Endothelial cell (in vitro differentiated cells): ENCODE results near the gene FBXO2. TPM values are rescaled to one million over a fixed set of nuclear protein-coding genes. Genes with fewer than 3 reads are reported as not detected.

Experiments
- DNase-seq: peaks from one replicate; pipeline ENCODE4 v3.0.0; 2021; ENCODE audit warnings: low spot score
- H3K27ac Mint-ChIP-seq: one replicate; pipeline ENCODE4 v1.8.0; 2021; ENCODE audit warnings: mixed read lengths, inconsistent platforms; ENCODE audit not compliant: unreplicated experiment
- H3K27me3 Mint-ChIP-seq: one replicate; pipeline ENCODE4 v1.8.0; 2021; ENCODE audit warnings: mild to moderate bottlenecking, moderate library complexity, mixed read lengths, inconsistent platforms; ENCODE audit not compliant: unreplicated experiment
- H3K36me3 Mint-ChIP-seq: one replicate; pipeline ENCODE4 v1.8.0; 2021; ENCODE audit warnings: mild to moderate bottlenecking, low read depth, mixed read lengths, inconsistent platforms; ENCODE audit not compliant: unreplicated experiment
- H3K4me1 Mint-ChIP-seq: one replicate; pipeline ENCODE4 v1.8.0; 2021; ENCODE audit warnings: mild to moderate bottlenecking, mixed read lengths, inconsistent platforms; ENCODE audit not compliant: unreplicated experiment
- H3K4me3 Mint-ChIP-seq: one replicate; pipeline ENCODE4 v1.8.0; 2021; ENCODE audit warnings: mild to moderate bottlenecking, mixed read lengths, inconsistent platforms; ENCODE audit not compliant: unreplicated experiment
- H3K9me3 Mint-ChIP-seq: one replicate; pipeline ENCODE4 v1.8.0; 2021; ENCODE audit warnings: mixed read lengths, inconsistent platforms; ENCODE audit not compliant: unreplicated experiment
- CTCF ChIP-seq: fragments of 200-600 bp; sonication (generic); IDR thresholded peaks from one replicate; pipeline ENCODE4 v1.5.0; 2021; ENCODE audit warnings: antibody characterized with exemption; ENCODE audit not compliant: unreplicated experiment
- total RNA-seq: library from RNA; stranded (reverse); fragmentation: NEBNext Ultra II Directional; extraction: Animal tissue kit (Norgen Biotek cat#: 25700); gene quantifications from one replicate; pipeline ENCODE4 v1.2.1, GENCODE V29; 2021; ENCODE audit not compliant: unreplicated experiment

FBXO2 gene
- total RNA-seq, 1 donor from 2014 or later = 1.6 TPM

GRCh38 chr1:11658542-11658941 is 4.3 kb upstream of the FBXO2 start:
- DNase-seq = no peak
- no peak for TF ChIP-seq CTCF
- H3K27ac Mint-ChIP-seq = no peak overlapping the region
- no peaks in the 10 kb centered on the region for H3K36me3 Mint-ChIP-seq
- H3K4me3 Mint-ChIP-seq = no peak overlapping the region
- no peaks in the 10 kb centered on the region for H3K9me3 Mint-ChIP-seq
- H3K27me3 Mint-ChIP-seq = peaks cover 10% of the 10 kb centered on the region
- no peaks in the 10 kb centered on the region for H3K4me1 Mint-ChIP-seq

GRCh38 chr1:11657654-11658053 is 3.4 kb upstream of the FBXO2 start:
- Mint-ChIP-seq H3K4me1 (no peaks in the 10 kb centered on the region), H3K27me3 (peaks cover 10% of the 10 kb centered on the region), H3K4me3 (no peak overlapping the region), H3K9me3 (no peaks in the 10 kb centered on the region), H3K36me3 (no peaks in the 10 kb centered on the region), H3K27ac (no peak overlapping the region)
- no peak for DNase-seq
- no peak for TF ChIP-seq CTCF

- H3K36me3 Mint-ChIP-seq = peaks cover 4% of the 10 kb centered on the region
- DNase-seq = no peak
- peaks cover 2% of the 10 kb centered on the region for H3K4me1 Mint-ChIP-seq
- no peak for TF ChIP-seq CTCF
- H3K27me3 Mint-ChIP-seq = peaks cover 14% of the 10 kb centered on the region
- H3K4me3 Mint-ChIP-seq = peak overlapping the region; percentile 47
- no peak overlapping the region for H3K27ac Mint-ChIP-seq
- H3K9me3 Mint-ChIP-seq = no peaks in the 10 kb centered on the region
Measured at GRCh38 chr1:11654939-11655808, 945 bp upstream of the FBXO2 start.

GRCh38 chr1:11653861-11654136 is 430 bp downstream of the FBXO2 start:
- no peak overlapping the region for H3K4me3 Mint-ChIP-seq
- peaks cover 14% of the 10 kb centered on the region for H3K27me3 Mint-ChIP-seq
- peaks cover 4% of the 10 kb centered on the region for H3K36me3 Mint-ChIP-seq
- H3K27ac Mint-ChIP-seq = no peak overlapping the region
- no peak for DNase-seq
- H3K9me3 Mint-ChIP-seq = no peaks in the 10 kb centered on the region
- peaks cover 2% of the 10 kb centered on the region for H3K4me1 Mint-ChIP-seq
- no peak for TF ChIP-seq CTCF

GRCh38 chr1:11653101-11653860 is 948 bp downstream of the FBXO2 start:
- DNase-seq = no peak
- H3K4me3 Mint-ChIP-seq = no peak overlapping the region
- H3K36me3 Mint-ChIP-seq = peaks cover 4% of the 10 kb centered on the region
- H3K4me1 Mint-ChIP-seq = peaks cover 2% of the 10 kb centered on the region
- no peak for TF ChIP-seq CTCF
- H3K9me3 Mint-ChIP-seq = no peaks in the 10 kb centered on the region
- H3K27ac Mint-ChIP-seq = no peak overlapping the region
- H3K27me3 Mint-ChIP-seq = peaks cover 17% of the 10 kb centered on the region
